ENCODE results near the gene DLX3. TPM values are rescaled to one million over a fixed set of nuclear protein-coding genes. Genes with fewer than 3 reads are reported as not detected.

The DLX3 gene
- total and polyA plus RNA-seq, 4 donors = 0.17 to 1.3 (median 0.64) TPM

DNA sequence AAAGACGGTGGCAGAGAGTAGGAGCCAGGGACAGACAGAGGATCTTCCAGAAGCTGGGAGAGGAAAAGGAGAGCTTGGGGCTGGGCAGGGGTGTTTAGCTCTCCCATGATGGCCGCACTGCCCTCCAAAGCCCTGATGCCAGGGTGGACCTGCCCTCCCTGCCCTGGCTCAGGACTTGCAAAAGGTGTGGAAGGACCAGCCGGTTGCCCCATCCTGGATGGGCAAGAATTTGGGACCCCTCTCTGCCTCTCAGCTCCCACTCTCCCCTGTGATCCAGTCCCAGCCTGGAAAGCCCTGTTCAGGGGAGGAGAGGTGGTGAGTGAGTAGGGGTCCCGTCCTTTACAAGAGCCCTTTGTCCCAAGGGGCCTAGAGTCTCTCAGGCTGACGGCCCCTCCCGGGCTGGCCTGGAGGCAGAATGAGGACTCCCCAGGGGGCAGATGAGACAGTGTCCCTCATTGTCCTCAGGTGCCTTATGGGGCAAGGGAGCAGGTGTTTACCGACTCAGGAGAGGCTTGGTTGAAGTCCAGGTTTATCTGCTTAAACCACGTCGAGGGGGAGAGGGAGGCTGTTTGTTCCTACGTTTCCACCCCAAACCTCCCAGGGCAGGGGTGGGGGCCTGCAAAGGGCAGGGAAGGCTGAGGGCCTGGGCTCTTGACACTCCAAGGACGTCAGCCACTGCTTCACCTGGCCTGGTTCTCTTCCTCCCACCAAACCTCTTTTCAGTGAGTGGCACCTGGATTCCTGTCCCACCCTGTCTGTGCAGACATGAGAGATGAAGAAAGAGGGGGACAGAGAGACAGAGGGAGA lies 41.6 kb upstream of the DLX3 start:
- Histone ChIP-seq H3K36me3 (ENCODE audit: control insufficient read depth in 4 of 4, insufficient read depth in 4 of 4, low read length in 4 of 4) (no peaks in the 10 kb centered on the region), H3K4me1 (ENCODE audit: control insufficient read depth in 5 of 5, insufficient read depth in 5 of 5, low read length in 5 of 5) (peaks cover 0 to 53% (median 35%) of the 10 kb centered on the region in 5 donors), H3K4me3 (no peak overlapping the region), H3K27me3 (ENCODE audit: control insufficient read depth in 3 of 3, insufficient read depth in 3 of 3, low read length in 2 of 3) (no peaks in the 10 kb centered on the region), H3K9me3 (ENCODE audit: control insufficient read depth in 4 of 4, insufficient read depth in 3 of 4, low read length in 3 of 4) (no peaks in the 10 kb centered on the region), H3K9ac (ENCODE audit: insufficient read depth in 1 of 2, low read length in 2 of 2) (no peak overlapping the region), H3K27ac (ENCODE audit: low read depth in 1 of 2, low read length in 1 of 2) (peak overlapping the region in 1 of 2 donors; percentile 88)
- ATAC-seq (ENCODE audit: insufficient read depth, low FRiP score) = no peak
- DNase-seq = peak in 1 of 3 donors; percentile 49
- TF ChIP-seq CTCF (IDR thresholded peaks at IDR 0.05; ENCODE audit: control extremely low read depth, extremely low read depth) = no peak
- 58 to 71% methylated on average over 11 of the region's 11 CpGs for WGBS, 2 donors

- Histone ChIP-seq H3K4me1 (ENCODE audit: control insufficient read depth in 5 of 5, insufficient read depth in 5 of 5, low read length in 5 of 5) (peaks cover 0 to 53% (median 35%) of the 10 kb centered on the region in 5 donors), H3K36me3 (ENCODE audit: control insufficient read depth in 4 of 4, insufficient read depth in 4 of 4, low read length in 4 of 4) (no peaks in the 10 kb centered on the region), H3K27ac (ENCODE audit: low read depth in 1 of 2, low read length in 1 of 2) (peak overlapping the region in 1 of 2 donors; percentile 88), H3K27me3 (ENCODE audit: control insufficient read depth in 3 of 3, insufficient read depth in 3 of 3, low read length in 2 of 3) (no peaks in the 10 kb centered on the region), H3K9ac (ENCODE audit: insufficient read depth in 1 of 2, low read length in 2 of 2) (no peak overlapping the region), H3K9me3 (ENCODE audit: control insufficient read depth in 4 of 4, insufficient read depth in 3 of 4, low read length in 3 of 4) (no peaks in the 10 kb centered on the region), H3K4me3 (no peak overlapping the region)
- ATAC-seq (ENCODE audit: insufficient read depth, low FRiP score) (no peak), DNase-seq (no peak)
- TF ChIP-seq CTCF (IDR thresholded peaks at IDR 0.05; ENCODE audit: control extremely low read depth, extremely low read depth) = no peak
- 83 to 93% methylated on average over 1 of the region's 1 CpG for WGBS, 2 donors
These were observed 40.9 kb upstream of the DLX3 start for GRCh38 chr17:50035945-50036344.

GRCh38 chr17:50035421-50035879 lies 40.4 kb upstream of the DLX3 start:
- Histone ChIP-seq H3K4me1 (ENCODE audit: control insufficient read depth in 5 of 5, insufficient read depth in 5 of 5, low read length in 5 of 5) (peaks cover 0 to 53% (median 35%) of the 10 kb centered on the region in 5 donors), H3K36me3 (ENCODE audit: control insufficient read depth in 4 of 4, insufficient read depth in 4 of 4, low read length in 4 of 4) (no peaks in the 10 kb centered on the region), H3K27me3 (ENCODE audit: control insufficient read depth in 3 of 3, insufficient read depth in 3 of 3, low read length in 2 of 3) (no peaks in the 10 kb centered on the region), H3K9me3 (ENCODE audit: control insufficient read depth in 4 of 4, insufficient read depth in 3 of 4, low read length in 3 of 4) (no peaks in the 10 kb centered on the region), H3K9ac (ENCODE audit: insufficient read depth in 1 of 2, low read length in 2 of 2) (no peak overlapping the region), H3K4me3 (no peak overlapping the region), H3K27ac (ENCODE audit: low read depth in 1 of 2, low read length in 1 of 2) (peak overlapping the region in 1 of 2 donors; percentile 88)
- TF ChIP-seq CTCF (IDR thresholded peaks at IDR 0.05; ENCODE audit: control extremely low read depth, extremely low read depth) = no peak
- peak; percentile 62 to 68 (median 63) for DNase-seq
- no peak for ATAC-seq (ENCODE audit: insufficient read depth, low FRiP score)
- WGBS, 2 donors = 64 to 69% methylated on average over 5 of the region's 5 CpGs
